ENCODE measurements around the gene LST1.
"Not testable (repeated sequence)": the region's sequence is repeated elsewhere in the genome, so short reads cannot be mapped to it uniquely, and the experiment has no call there.

Gene LST1

DNA sequence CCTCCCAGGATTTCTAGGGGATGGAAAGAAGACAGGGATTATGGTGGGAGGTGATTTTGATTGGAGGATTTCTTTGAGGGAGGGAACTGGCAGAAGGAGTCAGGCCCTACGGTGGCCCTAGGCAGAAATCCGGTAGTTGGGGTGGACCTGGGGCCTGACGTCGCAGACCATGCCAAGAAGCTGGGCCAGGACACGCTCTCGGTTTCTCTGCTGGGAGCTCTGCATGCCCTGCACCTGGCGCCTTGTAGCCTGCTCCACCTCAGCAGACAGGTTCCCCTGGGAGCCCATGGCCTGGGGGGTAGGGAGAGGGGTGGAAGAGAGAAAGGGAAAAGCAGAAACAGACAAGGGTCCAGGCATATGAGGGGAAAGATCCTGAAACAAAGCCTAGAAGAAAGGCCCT is 40.8 kb upstream of the LST1 start:
- no peak for TF ChIP-seq ZFX (IDR thresholded peaks at IDR 0.05)
- TF ChIP-seq, protein P1, sequence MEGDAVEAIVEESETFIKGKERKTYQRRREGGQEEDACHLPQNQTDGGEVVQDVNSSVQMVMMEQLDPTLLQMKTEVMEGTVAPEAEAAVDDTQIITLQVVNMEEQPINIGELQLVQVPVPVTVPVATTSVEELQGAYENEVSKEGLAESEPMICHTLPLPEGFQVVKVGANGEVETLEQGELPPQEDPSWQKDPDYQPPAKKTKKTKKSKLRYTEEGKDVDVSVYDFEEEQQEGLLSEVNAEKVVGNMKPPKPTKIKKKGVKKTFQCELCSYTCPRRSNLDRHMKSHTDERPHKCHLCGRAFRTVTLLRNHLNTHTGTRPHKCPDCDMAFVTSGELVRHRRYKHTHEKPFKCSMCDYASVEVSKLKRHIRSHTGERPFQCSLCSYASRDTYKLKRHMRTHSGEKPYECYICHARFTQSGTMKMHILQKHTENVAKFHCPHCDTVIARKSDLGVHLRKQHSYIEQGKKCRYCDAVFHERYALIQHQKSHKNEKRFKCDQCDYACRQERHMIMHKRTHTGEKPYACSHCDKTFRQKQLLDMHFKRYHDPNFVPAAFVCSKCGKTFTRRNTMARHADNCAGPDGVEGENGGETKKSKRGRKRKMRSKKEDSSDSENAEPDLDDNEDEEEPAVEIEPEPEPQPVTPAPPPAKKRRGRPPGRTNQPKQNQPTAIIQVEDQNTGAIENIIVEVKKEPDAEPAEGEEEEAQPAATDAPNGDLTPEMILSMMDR (conservative IDR thresholded peaks at IDR 0.05) = no peak
- no peak overlapping the region for H3K27ac ChIP-seq

DNA sequence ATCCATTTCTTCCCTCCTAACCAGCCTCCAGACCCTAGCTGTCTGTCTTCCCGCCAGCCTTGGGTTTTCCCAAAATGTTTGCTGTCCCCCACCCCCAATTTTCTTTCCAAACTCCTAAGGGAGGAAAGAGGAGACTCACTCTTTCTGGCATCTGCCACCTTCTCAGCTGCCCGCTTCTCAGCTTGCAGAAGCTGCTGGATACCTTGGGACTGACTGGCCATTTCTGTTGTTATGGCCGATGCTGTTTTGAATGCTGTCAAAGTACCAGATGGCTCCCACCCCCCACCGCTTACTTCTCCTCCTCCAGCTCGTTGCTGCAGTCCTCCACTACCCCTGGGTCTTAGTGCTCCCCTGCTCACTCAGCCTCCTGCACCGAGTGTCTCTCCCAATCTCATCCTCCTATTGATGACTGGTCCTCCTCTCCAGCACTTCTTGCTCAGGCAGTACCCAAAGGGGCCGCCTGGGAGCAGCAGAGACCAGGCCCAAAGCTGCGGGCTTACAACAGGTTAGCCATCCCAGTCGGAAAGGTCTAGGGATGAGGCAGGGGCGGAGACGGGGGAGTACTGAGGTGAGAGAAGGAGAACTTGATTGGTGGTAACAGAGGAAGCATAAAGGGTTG is 39.6 kb upstream of the LST1 start, which contains the start of gene ATP6V1G2:
Gene ATP6V1G2, minus strand, starts transcription at position 270 of the 619 bp plus-strand sequence. Its CDS starts 49 bp downstream, at position 221.
- peak within 1 kb of the TSS; percentile 77 for H3K27ac ChIP-seq
- TF ChIP-seq, protein P1 (conservative IDR thresholded peaks at IDR 0.05) = peak; percentile 98
- no peak for TF ChIP-seq ZFX (IDR thresholded peaks at IDR 0.05)

DNA sequence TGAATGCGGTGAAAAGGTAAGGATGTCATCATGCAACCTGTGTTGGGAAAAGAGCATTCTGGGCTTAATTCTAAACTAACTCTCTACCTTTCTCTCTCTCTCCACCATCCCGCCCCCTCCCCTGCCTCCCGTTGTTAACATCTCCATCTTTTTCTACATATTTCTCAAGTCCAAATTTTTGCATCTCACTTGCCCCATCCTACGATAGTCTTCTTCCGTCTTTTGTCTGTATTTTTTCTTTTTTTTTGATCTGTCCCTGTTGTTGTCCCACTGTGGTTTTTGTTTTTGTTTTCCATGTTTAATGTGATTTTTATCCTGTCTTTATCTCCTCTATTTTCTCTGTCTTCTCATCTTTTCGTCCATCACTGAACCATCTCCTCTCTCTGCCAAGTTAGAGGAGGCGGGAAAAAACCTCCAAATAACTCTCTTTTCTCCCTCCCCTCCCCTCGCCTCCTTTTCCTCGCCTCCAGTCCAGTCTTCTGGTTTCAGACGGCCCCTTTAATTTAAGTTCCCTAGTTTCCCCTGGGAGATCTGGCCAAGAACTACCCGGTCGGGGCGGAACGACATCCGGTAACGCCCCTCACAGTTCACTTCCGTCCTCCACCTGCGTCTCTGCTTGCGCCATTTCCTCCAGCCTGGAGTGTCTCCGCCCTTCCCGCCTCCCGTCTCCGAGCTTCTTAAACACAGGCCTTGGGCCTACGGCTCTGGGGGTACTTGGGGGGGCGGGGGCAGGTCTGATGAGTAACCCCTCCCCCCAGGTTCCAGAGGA is 38.9 kb upstream of the LST1 start, which contains the start of gene NFKBIL1:
Gene NFKBIL1, plus strand, starts transcription at position 651 of the 769 bp plus-strand sequence. Its CDS starts 87 bp downstream, at position 738.
- TF ChIP-seq, protein P1 (conservative IDR thresholded peaks at IDR 0.05) = peak; percentile 63; the same call in 1 of the 2 replicates
- no peak; the same call in 1 of the 2 replicates for TF ChIP-seq ZFX (IDR thresholded peaks at IDR 0.05)
- H3K27ac ChIP-seq = peak within 1 kb of the TSS; percentile 77

DNA sequence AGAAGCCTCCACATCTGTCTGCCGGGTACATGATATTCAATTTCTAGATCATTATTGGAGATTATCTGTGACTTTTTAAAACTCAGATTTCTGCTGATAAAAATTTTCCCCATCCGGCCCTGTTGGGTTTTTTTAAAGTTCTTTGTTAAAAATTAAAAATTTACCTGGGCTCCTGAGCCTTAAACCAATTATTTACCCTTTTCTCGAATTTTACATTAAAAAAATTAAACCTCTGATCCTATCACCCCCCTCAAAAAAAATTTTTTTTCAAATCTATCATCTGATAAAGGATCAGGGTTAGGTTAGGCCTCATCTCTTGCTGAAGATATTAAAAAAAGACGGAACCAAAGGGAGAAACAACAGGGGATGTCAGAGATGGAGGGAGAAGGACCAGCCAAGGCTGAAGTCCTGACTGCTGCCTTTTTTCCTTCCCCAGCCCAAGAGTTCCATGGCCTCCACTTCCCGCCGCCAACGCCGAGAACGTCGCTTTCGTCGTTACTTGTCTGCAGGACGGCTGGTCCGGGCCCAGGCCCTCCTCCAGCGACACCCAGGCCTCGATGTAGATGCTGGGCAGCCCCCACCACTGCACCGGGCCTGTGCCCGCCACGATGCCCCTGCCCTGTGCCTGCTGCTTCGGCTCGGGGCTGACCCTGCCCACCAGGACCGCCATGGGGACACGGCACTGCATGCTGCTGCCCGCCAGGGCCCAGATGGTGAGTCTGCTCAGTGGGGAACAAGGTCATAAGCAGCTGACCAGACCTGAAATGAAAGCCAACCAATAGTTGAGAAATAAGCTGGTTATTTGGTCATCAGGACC is 38.1 kb upstream of the LST1 start:
- H3K27ac ChIP-seq = peak overlapping the region; percentile 77
- peak; percentile 49; the same call in 1 of the 2 replicates for TF ChIP-seq ZFX (IDR thresholded peaks at IDR 0.05)
- TF ChIP-seq, protein P1 (conservative IDR thresholded peaks at IDR 0.05) = no peak

DNA sequence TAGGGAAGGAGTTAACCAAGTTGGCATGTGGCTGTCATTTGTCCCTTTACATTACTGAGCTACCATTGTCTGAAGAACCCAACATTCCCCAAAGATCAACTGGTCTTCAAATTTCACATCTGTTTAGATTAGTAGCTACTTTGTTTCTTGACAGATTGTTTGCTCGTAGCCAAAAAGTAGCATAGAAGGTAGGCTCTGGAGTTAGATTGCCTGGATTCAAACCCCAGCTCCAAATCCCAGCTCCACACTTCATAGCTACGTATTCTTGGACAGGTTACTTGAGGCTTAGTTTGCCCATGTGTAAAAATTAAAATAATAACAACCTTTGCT is 37.6 kb upstream of the LST1 start:
- peak overlapping the region; percentile 77 for H3K27ac ChIP-seq
- TF ChIP-seq, protein P1 (conservative IDR thresholded peaks at IDR 0.05) = no peak
- no peak for TF ChIP-seq ZFX (IDR thresholded peaks at IDR 0.05)

DNA sequence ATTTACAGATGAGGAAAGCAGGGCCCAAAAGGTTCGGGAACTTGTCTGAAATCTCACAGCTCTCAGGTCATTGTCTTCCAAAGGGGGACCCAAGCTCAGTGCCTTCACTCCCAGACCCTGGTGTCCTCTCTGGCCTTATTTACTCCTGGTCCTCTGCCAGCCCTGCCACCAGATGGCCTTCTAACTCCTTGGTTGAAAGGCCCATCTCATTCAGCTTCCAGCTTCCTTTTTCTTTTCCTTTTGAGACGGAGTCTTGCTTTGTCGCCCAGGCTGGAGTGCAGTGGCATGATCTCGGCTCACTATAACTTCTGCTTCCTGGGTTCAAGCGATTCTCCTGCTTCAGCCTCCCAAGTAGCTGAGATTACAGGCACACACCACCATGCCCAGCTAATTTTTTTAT is 34.7 kb upstream of the LST1 start:
- H3K27ac ChIP-seq = not testable (repeated sequence)

DNA sequence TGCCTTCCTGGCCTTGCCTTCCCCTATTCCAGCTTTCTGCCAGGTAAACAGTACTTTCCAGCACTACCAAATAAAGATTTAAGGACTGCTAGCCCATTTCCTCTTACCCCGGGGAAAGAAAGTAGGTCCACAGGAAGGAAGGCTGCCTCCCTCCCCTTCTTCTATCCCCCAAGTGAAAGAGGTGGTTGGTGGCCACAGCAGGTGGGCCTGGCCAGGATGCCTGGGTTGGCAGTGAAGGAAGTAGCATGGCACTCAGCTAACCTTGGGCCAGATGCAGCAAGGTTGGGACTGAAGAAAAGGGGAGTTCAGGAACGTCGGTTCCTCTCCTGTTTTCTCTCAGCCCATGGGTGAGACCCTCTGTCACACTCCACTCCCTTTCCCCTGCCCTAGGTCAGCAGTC is 29.8 kb upstream of the LST1 start:
- TF ChIP-seq ZFX (IDR thresholded peaks at IDR 0.05) = no peak
- TF ChIP-seq, protein P1 (conservative IDR thresholded peaks at IDR 0.05) = no peak
- H3K27ac ChIP-seq = no peak overlapping the region
